GM12878 (cell line): ENCODE results near the gene RASAL2. TPM values are rescaled to one million over a fixed set of nuclear protein-coding genes. Genes with fewer than 3 reads are reported as not detected.

Experiments used
- ATAC-seq: fragments of 200-7000 bp; cut with Tn5 transposase; 3 replicates; pipeline ENCODE4 v1.9.1; 2020; ENCODE audit warnings: mild to moderate bottlenecking, moderate library complexity
- BruUV-seq: library from RNA; stranded (reverse); fragments of 400-500 nt; replicated peaks from 2 replicates; lab custom pipeline; 2021; lab: Mats Ljungman, UMichigan
- CTCF ChIA-PET: fragments of 300-600 bp; sonication (Branson Sonifier 250); formaldehyde crosslinking; extraction: SDS; loops from one replicate; lab custom pipeline; 2021; ENCODE audit warnings: inconsistent platforms; lab: Yijun Ruan, JAX
- POLR2A ChIA-PET: fragments of 350-600 bp; formaldehyde crosslinking; extraction: SDS; loops from one replicate; lab custom pipeline; 2021; ENCODE audit warnings: inconsistent platforms; lab: Charles Lee
- RAD21 ChIA-PET: fragments of 300-600 bp; sonication (Branson Sonifier 250); formaldehyde crosslinking; loops from one replicate; lab custom pipeline; 2023; ENCODE audit warnings: antibody characterized with exemption; ENCODE audit not compliant: unreplicated experiment; lab: Charles Lee
- SMC1A ChIA-PET: fragments of 300-600 bp; sonication (Branson Sonifier 250); formaldehyde crosslinking; loops from one replicate; lab custom pipeline; 2023; ENCODE audit not compliant: unreplicated experiment, uncharacterized antibody; lab: Charles Lee
- DNase-seq: peaks from one replicate; pipeline ENCODE4 v3.0.0-alpha.2; 2011; ENCODE audit warnings: low read depth, low spot score
- FAIRE-seq: peaks from 3 replicates; lab custom pipeline; 2011; peaks lifted over from hg19 to GRCh38; lab: Jason Lieb, UNC
- H2AFZ ChIP-seq: 2 replicates; pipeline ENCODE4 v1.6.0; 2011; ENCODE audit warnings: low read depth, low read length, control low read depth; ENCODE audit not compliant: control insufficient read depth
- H3K27ac ChIP-seq: 2 replicates; pipeline ENCODE4 v1.5.1; 2011; ENCODE audit warnings: control low read depth; ENCODE audit not compliant: control insufficient read depth, insufficient read depth
- H3K27me3 ChIP-seq, 2 experiments: replicated peaks in 1 of 2; 2 replicates each; pipeline versions ENCODE4 v1.6.0 to v1.6.1; 2011; ENCODE audit warnings: low read length in 1 of 2; ENCODE audit not compliant: control insufficient read depth in 2 of 2, insufficient read depth in 2 of 2
- H3K36me3 ChIP-seq, 2 experiments: 2 replicates each; pipeline ENCODE4 v1.5.1; 2011; ENCODE audit warnings: low read length in 1 of 2; ENCODE audit not compliant: control insufficient read depth in 2 of 2, insufficient read depth in 2 of 2
- H3K4me1 ChIP-seq: 2 replicates; pipeline ENCODE4 v1.6.1; 2011; ENCODE audit warnings: mild to moderate bottlenecking, low read length, moderate library complexity, mixed read lengths; ENCODE audit not compliant: control insufficient read depth, insufficient read depth
- H3K4me2 ChIP-seq: 2 replicates; pipeline ENCODE4 v1.6.0; 2011; ENCODE audit warnings: control low read depth; ENCODE audit not compliant: control insufficient read depth, insufficient read depth
- H3K4me3 ChIP-seq: fragments of 200-600 bp; sonication (generic); 2 replicates; pipeline ENCODE4 v1.5.1; 2016
- H3K79me2 ChIP-seq: 2 replicates; pipeline ENCODE4 v1.6.0; 2011; ENCODE audit warnings: low read length; ENCODE audit not compliant: control insufficient read depth, insufficient read depth
- H3K9ac ChIP-seq: 2 replicates; pipeline ENCODE4 v1.8.0; 2011; ENCODE audit warnings: low read length, control low read depth, mixed read lengths; ENCODE audit not compliant: control insufficient read depth, insufficient read depth
- H3K9me3 ChIP-seq: replicated peaks from 3 replicates; pipeline ENCODE4 v1.5.1; 2011; ENCODE audit warnings: mild to moderate bottlenecking, low read length; ENCODE audit not compliant: control insufficient read depth, insufficient read depth
- H4K20me1 ChIP-seq: 2 replicates; pipeline ENCODE4 v1.6.0; 2011; ENCODE audit not compliant: control insufficient read depth, insufficient read depth
- ATF7 ChIP-seq: fragments of 450-650 bp; IDR thresholded peaks from 2 replicates; pipeline ENCODE4 v1.6.1; 2016; ENCODE audit warnings: low read depth, mild to moderate bottlenecking
- BRCA1 ChIP-seq: IDR thresholded peaks from 2 replicates; pipeline ENCODE4 v1.6.1; 2011; ENCODE audit warnings: low read depth, low read length, improper control_type of control experiment
- CEBPB ChIP-seq, 2 experiments: fragments of 150-350 bp in 1 of 2; IDR thresholded peaks; 2 replicates each; pipeline ENCODE4 v1.6.1; 2012 to 2014; ENCODE audit warnings: low read depth in 2 of 2, low read length in 2 of 2, borderline replicate concordance in 1 of 2, inconsistent platforms in 1 of 2
- CHD1 ChIP-seq: IDR thresholded peaks from 2 replicates; pipeline ENCODE4 v1.6.1; 2012; ENCODE audit warnings: low read depth, low read length, improper control_type of control experiment
- CHD4 ChIP-seq: fragments of 200-600 bp; sonication (generic); IDR thresholded peaks from 2 replicates; pipeline ENCODE4 v1.6.1; 2016; ENCODE audit warnings: mild to moderate bottlenecking
- CTCF ChIP-seq, 3 experiments: IDR thresholded peaks in 2 of 3; conservative IDR thresholded peaks in 1 of 3; 2 replicates each; pipeline ENCODE4 v1.5.1; 2011; ENCODE audit warnings: low read depth in 3 of 3, low read length in 3 of 3, mild to moderate bottlenecking in 3 of 3, control low read depth in 2 of 3, moderate library complexity in 2 of 3, inconsistent platforms in 1 of 3, mixed read lengths in 1 of 3; ENCODE audit not compliant: control insufficient read depth in 2 of 3, insufficient read depth in 1 of 3; ENCODE audit errors: extremely low read depth in 1 of 3
- MEF2B ChIP-seq: fragments of 450-650 bp; IDR thresholded peaks from 2 replicates; pipeline ENCODE4 v1.6.1; 2018; ENCODE audit warnings: mild to moderate bottlenecking, moderate library complexity; ENCODE audit not compliant: partially characterized antibody, poor library complexity, severe bottlenecking
- MYB ChIP-seq: fragments of 150-350 bp; IDR thresholded peaks from 2 replicates; pipeline ENCODE4 v1.6.1; 2014; ENCODE audit warnings: mild to moderate bottlenecking, low read depth, low read length, borderline replicate concordance
- NFYB ChIP-seq: IDR thresholded peaks from 2 replicates; pipeline ENCODE4 v1.6.1; 2011; ENCODE audit warnings: low read depth, mild to moderate bottlenecking, low read length, improper control_type of control experiment, moderate library complexity; ENCODE audit not compliant: insufficient read depth
- SKIL ChIP-seq: fragments of 450-650 bp; IDR thresholded peaks from 2 replicates; pipeline ENCODE4 v1.6.1; 2017; ENCODE audit warnings: mild to moderate bottlenecking, low read depth, inconsistent platforms; ENCODE audit not compliant: poor library complexity, severe bottlenecking
- STAT3 ChIP-seq: IDR thresholded peaks from 2 replicates; pipeline ENCODE4 v1.6.1; 2011; ENCODE audit warnings: low read depth, low read length, improper control_type of control experiment
- ZNF384 ChIP-seq: IDR thresholded peaks from 2 replicates; pipeline ENCODE4 v1.6.1; 2012; ENCODE audit warnings: low read depth, mild to moderate bottlenecking, low read length, improper control_type of control experiment, borderline replicate concordance
- WGBS: methylation state at CpG from one replicate; pipeline ENCODE4 v1.1.6; 2016; ENCODE audit warnings: low lambda C conversion rate; ENCODE audit not compliant: insufficient replicate concordance, insufficient coverage; ENCODE audit errors: missing lambda C conversion rate; 5-methylcytosine and 5-hydroxymethylcytosine counted together
- in situ Hi-C: fragments of 300-500 bp; cut with MboI; formaldehyde crosslinking; loops from 9 replicates; pipeline ENCODE4 v1.14.3; 2018; ENCODE audit warnings: mixed read lengths
- intact Hi-C: fragments of 100-400 bp; cut with micrococcal nuclease; formaldehyde crosslinking; loops from one replicate; pipeline ENCODE4 v1.14.2; 2022; ENCODE audit not compliant: unreplicated experiment
- polyA plus RNA-seq, 11 experiments: library from polyadenylated mRNA; depleted of rRNA in 4 of 11; unstranded in 6 of 11; stranded (reverse) in 5 of 11; fragments of >200 nt; fragmentation: Nextera tagmentation in 4 of 11; fragmentation: Illumina TruSeq in 1 of 11; extraction: Ambion mirVana in 4 of 11; extraction: Trizol in 1 of 11; gene quantifications; 1 replicate in 1 of 11; 2 replicates in 10 of 11; pipeline versions ENCODE4 v1.2.1 to v1.2.3, GENCODE V29; 2011 to 2016; ENCODE audit warnings: inconsistent platforms in 2 of 11, missing spikeins in 2 of 11, low read depth in 1 of 11
- total RNA-seq, 4 experiments: library from RNA; depleted of rRNA in 3 of 4; stranded (reverse); fragments of >200 nt in 3 of 4; fragmentation: Illumina TruSeq in 1 of 4; extraction: Trizol in 1 of 4; gene quantifications; 2 replicates each; pipeline versions ENCODE4 v1.2.1 to v1.2.3, GENCODE V29; 2013 to 2021

Gene RASAL2
- total and polyA plus RNA-seq, 10 of the 15 experiments (the other 5 are each of a cell fraction or from before 2014, with no cell fraction given), result 0.02 to 6.9 (median 0.17) TPM; not detected in 1

- no peak overlapping the region for H2AFZ ChIP-seq
- DNase-seq (no peak), FAIRE-seq (no peak), ATAC-seq (no peak)
- no peaks in the 10 kb centered on the region for H3K4me1 ChIP-seq
- no peaks in the 10 kb centered on the region for H3K36me3 ChIP-seq
- H3K9ac ChIP-seq, result no peak overlapping the region
- ChIA-PET POLR2A (no interaction called here), CTCF (interaction anchor here (1.2 kb wide), 1 partner anchor 15 kb away, joined by 3 read pairs; no protein-coding TSS in a partner anchor), RAD21 (no interaction called here), SMC1A (no interaction called here)
- no TSS peak for BruUV-seq
- 0% methylated on average over 3 of the region's 3 CpGs for WGBS
- H3K4me2 ChIP-seq, result no peak overlapping the region
- intact Hi-C loops (no loop called here), in situ Hi-C loops (no loop called here)
- no peaks in the 10 kb centered on the region for H3K9me3 ChIP-seq
- H3K79me2 ChIP-seq, result no peaks in the 10 kb centered on the region
- no peak overlapping the region for H3K27ac ChIP-seq
- no peak for TF ChIP-seq MYB
- peak; percentile 56 for TF ChIP-seq ATF7
- TF ChIP-seq CHD1, result no peak
- no peaks in the 10 kb centered on the region for H3K27me3 ChIP-seq
- no peak overlapping the region for H3K4me3 ChIP-seq
- H4K20me1 ChIP-seq, result no peaks in the 10 kb centered on the region
Observed at GRCh38 chr1:178262120-178262500, 168.2 kb downstream of the RASAL2 start.

- RAD21 ChIA-PET, result no interaction called here
- no peak for TF ChIP-seq NFYB
- TF ChIP-seq CHD4, result no peak
- TF ChIP-seq CEBPB (IDR thresholded peaks at IDR 0.05; ENCODE audit: borderline replicate concordance in 1 of 2, low read depth in 2 of 2, low read length in 2 of 2), result no peak
- TF ChIP-seq SKIL, result no peak
- TF ChIP-seq STAT3, result no peak
- no peak for TF ChIP-seq CTCF (IDR thresholded peaks at IDR 0.05 in 2 of 3, conservative IDR thresholded peaks at IDR 0.05 in 1 of 3; ENCODE audit: control insufficient read depth in 2 of 3, extremely low read depth in 1 of 3, insufficient read depth in 1 of 3, low read depth in 3 of 3, low read length in 3 of 3)
- TF ChIP-seq BRCA1, result no peak
- no peak for TF ChIP-seq ZNF384
- TF ChIP-seq MEF2B, result no peak
- intact Hi-C loops, result no loop called here
- POLR2A ChIA-PET, result interaction anchor here (0.6 kb wide), 1 partner anchor 129 kb away, joined by 3 read pairs; no protein-coding TSS in a partner anchor
- H3K27me3 ChIP-seq, result no peaks in the 10 kb centered on the region
- SMC1A ChIA-PET, result interaction anchor here (0.6 kb wide), 2 partner anchors 10 to 531 kb away, joined by 3 read pairs; no protein-coding TSS in a partner anchor
- H3K4me3 ChIP-seq, result no peak overlapping the region
- DNase-seq (no peak), FAIRE-seq (no peak), ATAC-seq (no peak; the same call in 2 of the 3 replicates)
- H2AFZ ChIP-seq, result no peak overlapping the region
- WGBS, result 0% methylated on average over 2 of the region's 2 CpGs
- no peak overlapping the region for H3K9ac ChIP-seq
- no TSS peak for BruUV-seq
- no peaks in the 10 kb centered on the region for H4K20me1 ChIP-seq
- H3K36me3 ChIP-seq, result no peaks in the 10 kb centered on the region
- no peaks in the 10 kb centered on the region for H3K79me2 ChIP-seq
- H3K4me1 ChIP-seq, result no peaks in the 10 kb centered on the region
- CTCF ChIA-PET, result no interaction called here
- H3K9me3 ChIP-seq, result no peaks in the 10 kb centered on the region
- in situ Hi-C loops, result no loop called here
- H3K4me2 ChIP-seq, result no peak overlapping the region
- no peak overlapping the region for H3K27ac ChIP-seq
Observed at GRCh38 chr1:178263341-178263740, 169.4 kb downstream of the RASAL2 start.
